Fibroblast of lung (primary cell): ENCODE data around the gene TMEM30B. TPM values are rescaled to one million over a fixed set of nuclear protein-coding genes. Genes with fewer than 3 reads are reported as not detected.

Experiments used
- DNase-seq, 2 donors: peaks; one replicate each; pipeline versions ENCODE4 v3.0.0 to v3.0.0-alpha.2; 2010; ENCODE audit warnings: low read depth in 2 of 2
- H2AFZ ChIP-seq: 2 replicates; pipeline ENCODE4 v1.5.1; 2012; ENCODE audit warnings: low read length, control low read depth, inconsistent platforms
- H3K27ac ChIP-seq: 2 replicates; pipeline ENCODE4 v1.5.1; 2011; ENCODE audit warnings: low read length, control low read depth; ENCODE audit not compliant: insufficient read depth
- H3K27me3 ChIP-seq: 2 replicates; pipeline ENCODE4 v1.5.1; 2011; ENCODE audit warnings: mild to moderate bottlenecking, low read length; ENCODE audit not compliant: control insufficient read depth, insufficient read depth
- H3K36me3 ChIP-seq: 2 replicates; pipeline ENCODE4 v1.5.1; 2011; ENCODE audit warnings: low read length; ENCODE audit not compliant: control insufficient read depth, insufficient read depth
- H3K4me1 ChIP-seq: 2 replicates; pipeline ENCODE4 v1.5.1; 2011; ENCODE audit warnings: low read length; ENCODE audit not compliant: control insufficient read depth, insufficient read depth; ENCODE audit errors: extremely low read depth
- H3K4me2 ChIP-seq: 2 replicates; pipeline ENCODE4 v1.5.1; 2011; ENCODE audit warnings: low read length, control low read depth; ENCODE audit not compliant: insufficient read depth; ENCODE audit errors: extremely low read depth
- H3K4me3 ChIP-seq, 4 experiments: fragments of 200-600 bp in 1 of 4; sonication (generic) in 1 of 4; replicated peaks in 1 of 4; 2 replicates each; pipeline ENCODE4 v1.5.1; 2011 to 2016; ENCODE audit warnings: low read length in 4 of 4, low read depth in 3 of 4, mild to moderate bottlenecking in 3 of 4, control low read depth in 2 of 4, inconsistent platforms in 1 of 4, mixed read lengths in 1 of 4; ENCODE audit not compliant: insufficient read depth in 1 of 4; ENCODE audit errors: control extremely low read depth in 1 of 4
- H3K79me2 ChIP-seq: 2 replicates; pipeline ENCODE4 v1.5.1; 2012; ENCODE audit warnings: mild to moderate bottlenecking, low read length, inconsistent platforms; ENCODE audit not compliant: control insufficient read depth, insufficient read depth
- H3K9ac ChIP-seq: 2 replicates; pipeline ENCODE4 v1.5.1; 2011; ENCODE audit warnings: mild to moderate bottlenecking, low read length, control low read depth; ENCODE audit not compliant: insufficient read depth
- H3K9me3 ChIP-seq: 2 replicates; pipeline ENCODE4 v1.5.1; 2012; ENCODE audit warnings: low read depth, low read length; ENCODE audit not compliant: control insufficient read depth, insufficient read depth
- H4K20me1 ChIP-seq: 2 replicates; pipeline ENCODE4 v1.5.1; 2011; ENCODE audit warnings: low read length; ENCODE audit not compliant: control insufficient read depth, insufficient read depth; ENCODE audit errors: extremely low read depth
- CTCF ChIP-seq, 2 donors: IDR thresholded peaks in 1 of 2; conservative IDR thresholded peaks in 1 of 2; 1 replicate in 1 of 2; 2 replicates in 1 of 2; pipeline ENCODE4 v1.5.1; 2011 to 2012; ENCODE audit warnings: low read length in 2 of 2, control low read depth in 1 of 2, inconsistent platforms in 1 of 2, low read depth in 1 of 2, mild to moderate bottlenecking in 1 of 2
- EZH2 ChIP-seq: IDR thresholded peaks from 2 replicates; pipeline ENCODE4 v1.5.1; 2012; ENCODE audit warnings: low read length, control low read depth, mild to moderate bottlenecking; ENCODE audit errors: missing control alignments
- polyA plus RNA-seq, 2 donors: library from polyadenylated mRNA; depleted of rRNA in 1 of 2; stranded (reverse) in 1 of 2; unstranded in 1 of 2; fragments of >200 nt; gene quantifications; 2 replicates each; pipeline ENCODE4 v1.2.1, GENCODE V29; 2011 to 2012; ENCODE audit warnings: missing spikeins in 1 of 2
- total RNA-seq: library from RNA; depleted of rRNA; stranded (reverse); fragments of >200 nt; gene quantifications from 2 replicates; pipeline ENCODE4 v1.2.1, GENCODE V29; 2014

The TMEM30B gene
- total and polyA plus RNA-seq, 2 donors (not counting 1 experiment from before 2014, with no cell fraction given): 0.22 to 0.83 TPM

- Histone ChIP-seq H3K36me3 (no peaks in the 10 kb centered on the region), H3K4me1 (no peaks in the 10 kb centered on the region), H3K27me3 (peaks cover 26% of the 10 kb centered on the region), H3K4me2 (no peak overlapping the region), H3K9me3 (no peaks in the 10 kb centered on the region), H3K27ac (no peak overlapping the region), H3K4me3 (no peak overlapping the region), H4K20me1 (no peaks in the 10 kb centered on the region), H3K79me2 (no peaks in the 10 kb centered on the region), H3K9ac (no peak overlapping the region), H2AFZ (no peak overlapping the region)
- TF ChIP-seq EZH2: no peak
- TF ChIP-seq CTCF (conservative IDR thresholded peaks at IDR 0.05 in 1 of 2, IDR thresholded peaks at IDR 0.05 in 1 of 2; ENCODE audit: low read depth in 1 of 2, low read length in 2 of 2): no peak
- no peak for DNase-seq
Observed at GRCh38 chr14:61325166-61325565, 44.0 kb upstream of the TMEM30B start.

DNA sequence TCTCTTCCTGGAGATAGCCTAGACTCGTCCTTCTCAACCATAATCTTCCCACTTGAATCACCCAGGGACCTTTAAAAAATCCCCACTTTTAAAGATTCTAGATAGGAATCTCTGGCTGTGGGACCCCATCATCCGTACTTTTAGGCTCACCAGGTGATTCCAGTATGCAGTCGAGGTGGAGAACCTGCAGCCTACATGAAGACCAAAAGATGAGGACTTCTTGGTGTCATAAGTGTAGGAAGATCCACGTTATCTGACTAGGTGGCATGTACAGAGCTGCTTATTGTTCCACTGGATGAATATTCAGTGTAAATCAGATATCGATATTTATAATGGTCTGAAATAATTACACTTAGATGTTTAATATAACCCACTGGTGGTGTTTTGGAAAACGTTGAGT, 42.8 kb upstream of the TMEM30B start:
- Histone ChIP-seq H3K4me2 (no peak overlapping the region), H3K4me1 (no peaks in the 10 kb centered on the region), H3K36me3 (no peaks in the 10 kb centered on the region), H3K27ac (no peak overlapping the region), H3K79me2 (no peaks in the 10 kb centered on the region), H2AFZ (no peak overlapping the region), H4K20me1 (no peaks in the 10 kb centered on the region), H3K4me3 (no peak overlapping the region), H3K27me3 (peaks cover 35% of the 10 kb centered on the region), H3K9ac (no peak overlapping the region), H3K9me3 (no peaks in the 10 kb centered on the region)
- no peak for TF ChIP-seq EZH2
- TF ChIP-seq CTCF (conservative IDR thresholded peaks at IDR 0.05 in 1 of 2, IDR thresholded peaks at IDR 0.05 in 1 of 2; ENCODE audit: low read depth in 1 of 2, low read length in 2 of 2): no peak
- DNase-seq: no peak

- Histone ChIP-seq H3K4me2 (no peak overlapping the region), H3K9ac (no peak overlapping the region), H3K27me3 (peaks cover 35% of the 10 kb centered on the region), H3K36me3 (no peaks in the 10 kb centered on the region), H3K27ac (no peak overlapping the region), H3K4me3 (no peak overlapping the region), H2AFZ (no peak overlapping the region), H4K20me1 (no peaks in the 10 kb centered on the region), H3K79me2 (no peaks in the 10 kb centered on the region), H3K4me1 (no peaks in the 10 kb centered on the region), H3K9me3 (no peaks in the 10 kb centered on the region)
- TF ChIP-seq CTCF (conservative IDR thresholded peaks at IDR 0.05 in 1 of 2, IDR thresholded peaks at IDR 0.05 in 1 of 2; ENCODE audit: low read depth in 1 of 2, low read length in 2 of 2): no peak
- no peak for TF ChIP-seq EZH2
- peak; percentile 7 to 13 for DNase-seq
Observed at GRCh38 chr14:61322799-61323290, 41.7 kb upstream of the TMEM30B start.
